Glutamatergic neuron (in vitro differentiated cells): ENCODE data around the gene ITIH2. TPM values are rescaled to one million over a fixed set of nuclear protein-coding genes. Genes with fewer than 3 reads are reported as not detected.
"Not testable (repeated sequence)": the region's sequence is repeated elsewhere in the genome, so short reads cannot be mapped to it uniquely, and the experiment has no call there.

Source experiments
- DNase-seq: peaks from one replicate; pipeline ENCODE4 v3.0.0; 2022
- H3K27ac Mint-ChIP-seq: one replicate; pipeline ENCODE4 v1.8.0; 2020; ENCODE audit warnings: mild to moderate bottlenecking, mixed read lengths, inconsistent platforms; ENCODE audit not compliant: unreplicated experiment
- H3K27me3 Mint-ChIP-seq: one replicate; pipeline ENCODE4 v1.8.0; 2020; ENCODE audit warnings: mild to moderate bottlenecking, moderate library complexity, mixed read lengths, inconsistent platforms; ENCODE audit not compliant: unreplicated experiment
- H3K36me3 Mint-ChIP-seq: one replicate; pipeline ENCODE4 v1.8.0; 2020; ENCODE audit warnings: mild to moderate bottlenecking, mixed read lengths, inconsistent platforms; ENCODE audit not compliant: unreplicated experiment
- H3K4me1 Mint-ChIP-seq: one replicate; pipeline ENCODE4 v1.8.0; 2020; ENCODE audit warnings: mild to moderate bottlenecking, low read depth, mixed read lengths, inconsistent platforms; ENCODE audit not compliant: unreplicated experiment
- H3K4me3 Mint-ChIP-seq: one replicate; pipeline ENCODE4 v1.8.0; 2020; ENCODE audit warnings: mild to moderate bottlenecking, mixed read lengths, inconsistent platforms; ENCODE audit not compliant: unreplicated experiment
- H3K9me3 Mint-ChIP-seq: one replicate; pipeline ENCODE4 v1.8.0; 2020; ENCODE audit warnings: mild to moderate bottlenecking, moderate library complexity, mixed read lengths, inconsistent platforms; ENCODE audit not compliant: unreplicated experiment
- CTCF ChIP-seq: fragments of 200-600 bp; sonication (generic); IDR thresholded peaks from one replicate; pipeline ENCODE4 v1.5.0; 2021; ENCODE audit not compliant: partially characterized antibody, unreplicated experiment
- total RNA-seq: library from RNA; stranded (reverse); fragmentation: NEBNext Ultra II Directional; extraction: Animal tissue kit (Norgen Biotek cat#: 25700); gene quantifications from one replicate; pipeline ENCODE4 v1.2.1, GENCODE V29; 2021; ENCODE audit not compliant: unreplicated experiment

ITIH2 gene
- total RNA-seq, 1 donor from 2014 or later: not detected

DNA sequence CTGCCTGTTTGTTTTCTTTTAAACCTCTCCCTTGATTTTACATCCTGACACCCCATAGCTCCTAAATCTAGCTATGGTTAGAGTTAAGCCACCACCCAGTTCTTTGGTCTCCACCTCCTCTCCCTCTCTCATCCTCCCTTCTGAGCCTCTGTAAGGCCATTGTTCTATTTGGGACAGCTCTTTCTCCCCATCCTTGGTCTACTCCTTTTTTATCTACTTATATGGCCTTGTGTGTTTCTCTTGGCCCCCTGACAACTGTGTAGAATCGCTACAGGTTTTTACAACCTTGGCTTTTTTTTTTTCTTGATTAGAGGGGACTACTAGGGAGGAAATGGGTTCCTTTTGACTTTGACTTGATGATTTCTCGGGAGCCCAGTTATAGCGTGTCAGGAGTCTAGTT is 33.0 kb upstream of the ITIH2 start:
- Mint-ChIP-seq H3K27me3 (peaks cover 20% of the 10 kb centered on the region), H3K4me1 (peaks cover 12% of the 10 kb centered on the region)
- no peak for DNase-seq

DNA sequence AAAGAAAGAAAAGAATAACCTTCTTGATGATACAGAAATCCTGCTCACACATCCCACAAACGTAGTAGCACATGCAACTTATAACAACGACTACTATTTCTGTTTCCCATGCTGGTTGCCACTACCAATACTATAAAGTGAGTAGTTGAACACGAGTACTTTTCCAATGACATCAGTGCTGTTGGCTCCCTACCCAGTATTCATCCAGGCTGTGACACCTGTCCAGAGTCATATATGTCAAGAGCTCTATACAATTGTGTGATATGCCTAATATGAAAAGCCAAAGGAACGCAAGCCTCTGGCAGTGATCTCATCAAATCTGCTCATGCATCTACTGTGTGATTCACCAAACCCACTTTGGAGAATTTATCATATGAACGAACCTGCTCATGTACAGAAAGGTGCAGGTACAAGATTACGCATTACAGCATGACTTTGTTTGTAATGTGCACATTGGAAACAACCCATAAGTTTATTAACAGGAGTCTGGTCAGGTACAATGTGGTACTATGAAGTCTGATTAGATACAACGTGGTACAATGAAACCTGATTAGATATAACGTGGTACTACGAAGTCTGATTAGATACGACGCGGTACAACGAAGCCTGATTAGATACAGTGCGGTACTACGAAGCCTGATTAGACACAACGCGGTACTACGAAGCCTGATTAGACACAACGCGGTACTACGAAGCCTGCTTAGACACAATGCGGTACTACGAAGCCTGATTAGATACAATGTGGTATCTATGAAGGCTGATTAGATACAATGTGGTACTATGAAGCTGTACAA is 30.6 kb upstream of the ITIH2 start:
- H3K36me3 Mint-ChIP-seq: no peaks in the 10 kb centered on the region
- peaks cover 12% of the 10 kb centered on the region for H3K27me3 Mint-ChIP-seq
- no peak overlapping the region for H3K4me3 Mint-ChIP-seq
- H3K9me3 Mint-ChIP-seq: peaks cover 3% of the 10 kb centered on the region
- H3K27ac Mint-ChIP-seq: no peak overlapping the region
- no peak for DNase-seq
- TF ChIP-seq CTCF: no peak
- H3K4me1 Mint-ChIP-seq: no peaks in the 10 kb centered on the region

More for the DNA sequence above, 33.0 kb upstream of the ITIH2 start:
- Mint-ChIP-seq H3K9me3 (peaks cover 2% of the 10 kb centered on the region), H3K4me3 (no peak overlapping the region), H3K27ac (no peak overlapping the region), H3K36me3 (no peaks in the 10 kb centered on the region)
- TF ChIP-seq CTCF: no peak

- H3K27me3 Mint-ChIP-seq: peaks cover 4% of the 10 kb centered on the region
- peaks cover 3% of the 10 kb centered on the region for H3K9me3 Mint-ChIP-seq
- no peaks in the 10 kb centered on the region for H3K4me1 Mint-ChIP-seq
- H3K4me3 Mint-ChIP-seq: no peak overlapping the region
- no peak overlapping the region for H3K27ac Mint-ChIP-seq
- no peaks in the 10 kb centered on the region for H3K36me3 Mint-ChIP-seq
- no peak for TF ChIP-seq CTCF
- no peak for DNase-seq
These were observed 23.9 kb upstream of the ITIH2 start for GRCh38 chr10:7679256-7679655.

GRCh38 chr10:7680078-7680477 is 23.0 kb upstream of the ITIH2 start:
- not testable (repeated sequence) for H3K27ac Mint-ChIP-seq, H3K4me1 Mint-ChIP-seq, H3K4me3 Mint-ChIP-seq, DNase-seq, H3K36me3 Mint-ChIP-seq, H3K27me3 Mint-ChIP-seq, H3K9me3 Mint-ChIP-seq

GRCh38 chr10:7686351-7687171 is 16.6 kb upstream of the ITIH2 start:
- no peak overlapping the region for H3K4me3 Mint-ChIP-seq
- no peak overlapping the region for H3K27ac Mint-ChIP-seq
- peaks cover 2% of the 10 kb centered on the region for H3K9me3 Mint-ChIP-seq
- peaks cover 6% of the 10 kb centered on the region for H3K36me3 Mint-ChIP-seq
- H3K4me1 Mint-ChIP-seq: no peaks in the 10 kb centered on the region
- H3K27me3 Mint-ChIP-seq: peaks cover 8% of the 10 kb centered on the region
- TF ChIP-seq CTCF: no peak
- DNase-seq: no peak
